AG09309 (cell line): Measurements from ENCODE around the gene TCP10L.

ENCODE experiments used
- DNase-seq: peaks from one replicate; pipeline ENCODE4 v3.0.0-alpha.2; 2010; ENCODE audit warnings: low read depth
- H3K4me3 ChIP-seq: 2 replicates; pipeline ENCODE4 v1.5.1; 2011; ENCODE audit warnings: mild to moderate bottlenecking, low read depth, low read length, moderate library complexity; ENCODE audit not compliant: control insufficient read depth
- CTCF ChIP-seq: IDR thresholded peaks from 2 replicates; pipeline ENCODE4 v1.5.1; 2011; ENCODE audit warnings: mild to moderate bottlenecking, low read depth, low read length, inconsistent platforms; ENCODE audit not compliant: insufficient read depth, control insufficient read depth; ENCODE audit errors: missing control alignments

The TCP10L gene

GRCh38 chr21:32599091-32599490, 13.8 kb upstream of the TCP10L start:
- no peak overlapping the region for H3K4me3 ChIP-seq
- DNase-seq = no peak
- no peak for TF ChIP-seq CTCF

GRCh38 chr21:32597205-32597604, 11.9 kb upstream of the TCP10L start:
- no peak for TF ChIP-seq CTCF
- DNase-seq = peak; percentile 66
- no peak overlapping the region for H3K4me3 ChIP-seq

GRCh38 chr21:32595431-32595830, 10.1 kb upstream of the TCP10L start:
- TF ChIP-seq CTCF = no peak
- no peak for DNase-seq
- H3K4me3 ChIP-seq = no peak overlapping the region

- DNase-seq = no peak
- no peak overlapping the region for H3K4me3 ChIP-seq
- TF ChIP-seq CTCF = no peak
These were observed 8.4 kb upstream of the TCP10L start for GRCh38 chr21:32593690-32594089.

GRCh38 chr21:32592929-32593502, 7.7 kb upstream of the TCP10L start:
- no peak for TF ChIP-seq CTCF
- H3K4me3 ChIP-seq = no peak overlapping the region
- DNase-seq = no peak

GRCh38 chr21:32590130-32590529, 4.8 kb upstream of the TCP10L start:
- H3K4me3 ChIP-seq = no peak overlapping the region
- TF ChIP-seq CTCF = no peak
- no peak for DNase-seq

- no peak overlapping the region for H3K4me3 ChIP-seq
- no peak for DNase-seq
These were observed 2.3 kb upstream of the TCP10L start for GRCh38 chr21:32587651-32588050.

More at GRCh38 chr21:32587651-32588050, 2.3 kb upstream of the TCP10L start:
- TF ChIP-seq CTCF = no peak
